Liver (tissue), 3 donors: Measurements from ENCODE around the gene JAG2.

Experiments
- FOXA1 ChIP-seq: IDR thresholded peaks from 2 replicates; pipeline ENCODE4 v1.6.1; 2016; ENCODE audit warnings: antibody characterized with exemption
- GABPA ChIP-seq, 2 donors: IDR thresholded peaks in 1 of 2; conservative IDR thresholded peaks in 1 of 2; 2 replicates each; pipeline ENCODE4 v1.6.1; 2016; ENCODE audit warnings: antibody characterized with exemption in 2 of 2, mild to moderate bottlenecking in 1 of 2, moderate library complexity in 1 of 2
- HNF4A ChIP-seq, 2 donors: conservative IDR thresholded peaks; 2 replicates each; pipeline ENCODE4 v1.6.1; 2016; ENCODE audit warnings: antibody characterized with exemption in 2 of 2, mild to moderate bottlenecking in 2 of 2
- JUND ChIP-seq, 2 donors: IDR thresholded peaks; 2 replicates each; pipeline ENCODE4 v1.6.1; 2016; ENCODE audit warnings: antibody characterized with exemption in 2 of 2
- RAD21 ChIP-seq, 2 donors: IDR thresholded peaks; 2 replicates each; pipeline ENCODE4 v1.6.1; 2016; ENCODE audit warnings: antibody characterized with exemption in 2 of 2, mild to moderate bottlenecking in 2 of 2
- SP1 ChIP-seq: IDR thresholded peaks from 2 replicates; pipeline ENCODE4 v1.6.1; 2018; ENCODE audit warnings: antibody characterized with exemption, mild to moderate bottlenecking
- TAF1 ChIP-seq: conservative IDR thresholded peaks from 2 replicates; pipeline ENCODE4 v1.6.1; 2016; ENCODE audit warnings: antibody characterized with exemption, mild to moderate bottlenecking
- YY1 ChIP-seq: IDR thresholded peaks from 2 replicates; pipeline ENCODE4 v1.6.1; 2016; ENCODE audit warnings: antibody characterized with exemption, mild to moderate bottlenecking
- TF ChIP-seq, protein P1 (sequence below): fragments of 150-350 bp; IDR thresholded peaks from 2 replicates; pipeline ENCODE4 v1.5.1; 2017; ENCODE audit warnings: improper control_type of control experiment, low read depth, low read length; ENCODE audit not compliant: missing input control
- TF ChIP-seq, protein P2 (sequence below): IDR thresholded peaks from 2 replicates; pipeline ENCODE4 v1.6.1; 2016; ENCODE audit warnings: antibody characterized with exemption
- donor health status: healthy.
- donor health status: healthy.

DNA sequence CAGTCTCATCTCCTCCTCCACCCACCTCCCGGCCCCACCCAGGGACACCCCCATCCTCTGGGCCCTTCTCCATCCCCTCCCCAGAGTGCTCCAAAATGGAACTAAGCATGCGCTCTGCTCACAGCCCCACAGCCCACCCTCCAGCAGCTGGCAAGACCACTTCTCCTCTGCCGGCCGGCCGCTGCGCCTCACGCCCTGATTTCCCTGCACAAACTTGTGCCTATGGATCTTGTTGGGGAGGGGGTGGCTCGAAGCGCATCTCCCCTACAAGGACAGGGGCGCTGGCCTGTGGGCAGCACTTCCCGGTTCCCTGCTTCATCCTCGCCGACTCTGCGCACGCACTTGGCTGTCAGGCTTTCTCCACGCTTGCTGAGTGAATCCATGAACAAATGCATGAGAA is 32.1 kb upstream of the JAG2 start:
- TF ChIP-seq, protein P1, sequence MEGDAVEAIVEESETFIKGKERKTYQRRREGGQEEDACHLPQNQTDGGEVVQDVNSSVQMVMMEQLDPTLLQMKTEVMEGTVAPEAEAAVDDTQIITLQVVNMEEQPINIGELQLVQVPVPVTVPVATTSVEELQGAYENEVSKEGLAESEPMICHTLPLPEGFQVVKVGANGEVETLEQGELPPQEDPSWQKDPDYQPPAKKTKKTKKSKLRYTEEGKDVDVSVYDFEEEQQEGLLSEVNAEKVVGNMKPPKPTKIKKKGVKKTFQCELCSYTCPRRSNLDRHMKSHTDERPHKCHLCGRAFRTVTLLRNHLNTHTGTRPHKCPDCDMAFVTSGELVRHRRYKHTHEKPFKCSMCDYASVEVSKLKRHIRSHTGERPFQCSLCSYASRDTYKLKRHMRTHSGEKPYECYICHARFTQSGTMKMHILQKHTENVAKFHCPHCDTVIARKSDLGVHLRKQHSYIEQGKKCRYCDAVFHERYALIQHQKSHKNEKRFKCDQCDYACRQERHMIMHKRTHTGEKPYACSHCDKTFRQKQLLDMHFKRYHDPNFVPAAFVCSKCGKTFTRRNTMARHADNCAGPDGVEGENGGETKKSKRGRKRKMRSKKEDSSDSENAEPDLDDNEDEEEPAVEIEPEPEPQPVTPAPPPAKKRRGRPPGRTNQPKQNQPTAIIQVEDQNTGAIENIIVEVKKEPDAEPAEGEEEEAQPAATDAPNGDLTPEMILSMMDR = no peak
- no peak for TF ChIP-seq SP1
- no peak for TF ChIP-seq RAD21 (IDR thresholded peaks at IDR 0.05)
- no peak for TF ChIP-seq GABPA (IDR thresholded peaks at IDR 0.05 in 1 of 2, conservative IDR thresholded peaks at IDR 0.05 in 1 of 2)
- no peak for TF ChIP-seq YY1
- TF ChIP-seq FOXA1 = no peak
- no peak for TF ChIP-seq JUND (IDR thresholded peaks at IDR 0.05)
- TF ChIP-seq TAF1 = no peak
- no peak for TF ChIP-seq HNF4A (conservative IDR thresholded peaks at IDR 0.05)
- TF ChIP-seq, protein P2, sequence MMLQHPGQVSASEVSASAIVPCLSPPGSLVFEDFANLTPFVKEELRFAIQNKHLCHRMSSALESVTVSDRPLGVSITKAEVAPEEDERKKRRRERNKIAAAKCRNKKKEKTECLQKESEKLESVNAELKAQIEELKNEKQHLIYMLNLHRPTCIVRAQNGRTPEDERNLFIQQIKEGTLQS = no peak
